Thoracic aorta (tissue), 2 donors: ENCODE data around the gene UGT2B7. TPM values are rescaled to one million over a fixed set of nuclear protein-coding genes. Genes with fewer than 3 reads are reported as not detected.

Experiments
- ATAC-seq: fragments of 150-250 bp; one replicate; pipeline ENCODE4 v1.8.0; 2017; ENCODE audit warnings: low read depth; ENCODE audit not compliant: insufficient number of reproducible peaks, low FRiP score
- DNase-seq: peaks from one replicate; pipeline ENCODE4 v3.0.0-alpha.2; 2020; ENCODE audit warnings: low spot score
- H3K27ac ChIP-seq, 2 donors: fragments of 200-600 bp; sonication (generic); 1 replicate in 1 of 2; 2 replicates in 1 of 2; pipeline ENCODE4 v1.5.1; 2016; ENCODE audit warnings: mild to moderate bottlenecking in 2 of 2, moderate library complexity in 2 of 2
- H3K27me3 ChIP-seq: fragments of 200-600 bp; sonication (generic); replicated peaks from 2 replicates; pipeline ENCODE4 v1.6.0; 2016; ENCODE audit warnings: mild to moderate bottlenecking; ENCODE audit not compliant: insufficient read depth
- H3K36me3 ChIP-seq: fragments of 200-600 bp; sonication (generic); one replicate; pipeline ENCODE4 v1.5.1; 2016
- H3K4me1 ChIP-seq, 2 donors: fragments of 200-600 bp; sonication (generic); 1 replicate in 1 of 2; 2 replicates in 1 of 2; pipeline versions ENCODE4 v1.5.1 to v1.6.0; 2016; ENCODE audit warnings: low read depth in 2 of 2, mild to moderate bottlenecking in 1 of 2; ENCODE audit not compliant: control insufficient read depth in 1 of 2
- H3K4me3 ChIP-seq: fragments of 200-600 bp; sonication (generic); 2 replicates; pipeline ENCODE4 v1.5.1; 2016; ENCODE audit warnings: mild to moderate bottlenecking
- H3K9me3 ChIP-seq: fragments of 200-600 bp; sonication (generic); 2 replicates; pipeline ENCODE4 v1.5.1; 2016
- total RNA-seq, 2 donors: library from RNA; depleted of rRNA; stranded (reverse); fragments of >200 nt; gene quantifications; one replicate each; pipeline versions ENCODE4 v1.1.0 to v1.2.3, GENCODE V29; 2016
- TF ChIP-seq, protein P1 (sequence below): fragments of 200-600 bp; sonication (generic); IDR thresholded peaks from one replicate; pipeline ENCODE4 v1.5.1; 2019; ENCODE audit warnings: antibody characterized with exemption

UGT2B7 gene
- total RNA-seq, 2 donors from 2014 or later: not detected

DNA sequence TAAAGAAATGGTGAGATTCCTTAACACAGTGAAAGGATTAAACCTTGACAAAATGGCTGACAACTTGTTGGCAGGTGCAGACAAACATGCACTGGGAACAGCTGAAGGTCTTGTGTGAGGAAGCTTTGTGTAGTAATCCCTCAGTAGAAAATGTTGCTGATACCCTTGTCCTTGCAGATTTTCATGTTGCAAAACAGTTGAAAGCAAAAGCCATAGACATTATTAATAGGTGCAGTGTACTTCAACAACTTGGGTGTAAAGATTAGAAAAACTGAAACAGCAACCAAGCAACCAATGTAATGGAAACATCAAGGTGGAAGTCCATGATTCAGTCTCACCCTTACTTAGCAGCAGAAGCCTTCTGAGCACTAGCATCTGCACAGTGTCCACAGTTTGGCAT lies 29.8 kb downstream of the UGT2B7 start:
- Histone ChIP-seq H3K36me3 (no peaks in the 10 kb centered on the region), H3K27me3 (no peaks in the 10 kb centered on the region), H3K27ac (no peak overlapping the region), H3K4me3 (no peak overlapping the region), H3K4me1 (no peaks in the 10 kb centered on the region), H3K9me3 (no peaks in the 10 kb centered on the region)
- ATAC-seq: no peak
- DNase-seq: no peak
- TF ChIP-seq, protein P1, sequence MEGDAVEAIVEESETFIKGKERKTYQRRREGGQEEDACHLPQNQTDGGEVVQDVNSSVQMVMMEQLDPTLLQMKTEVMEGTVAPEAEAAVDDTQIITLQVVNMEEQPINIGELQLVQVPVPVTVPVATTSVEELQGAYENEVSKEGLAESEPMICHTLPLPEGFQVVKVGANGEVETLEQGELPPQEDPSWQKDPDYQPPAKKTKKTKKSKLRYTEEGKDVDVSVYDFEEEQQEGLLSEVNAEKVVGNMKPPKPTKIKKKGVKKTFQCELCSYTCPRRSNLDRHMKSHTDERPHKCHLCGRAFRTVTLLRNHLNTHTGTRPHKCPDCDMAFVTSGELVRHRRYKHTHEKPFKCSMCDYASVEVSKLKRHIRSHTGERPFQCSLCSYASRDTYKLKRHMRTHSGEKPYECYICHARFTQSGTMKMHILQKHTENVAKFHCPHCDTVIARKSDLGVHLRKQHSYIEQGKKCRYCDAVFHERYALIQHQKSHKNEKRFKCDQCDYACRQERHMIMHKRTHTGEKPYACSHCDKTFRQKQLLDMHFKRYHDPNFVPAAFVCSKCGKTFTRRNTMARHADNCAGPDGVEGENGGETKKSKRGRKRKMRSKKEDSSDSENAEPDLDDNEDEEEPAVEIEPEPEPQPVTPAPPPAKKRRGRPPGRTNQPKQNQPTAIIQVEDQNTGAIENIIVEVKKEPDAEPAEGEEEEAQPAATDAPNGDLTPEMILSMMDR: no peak

DNA sequence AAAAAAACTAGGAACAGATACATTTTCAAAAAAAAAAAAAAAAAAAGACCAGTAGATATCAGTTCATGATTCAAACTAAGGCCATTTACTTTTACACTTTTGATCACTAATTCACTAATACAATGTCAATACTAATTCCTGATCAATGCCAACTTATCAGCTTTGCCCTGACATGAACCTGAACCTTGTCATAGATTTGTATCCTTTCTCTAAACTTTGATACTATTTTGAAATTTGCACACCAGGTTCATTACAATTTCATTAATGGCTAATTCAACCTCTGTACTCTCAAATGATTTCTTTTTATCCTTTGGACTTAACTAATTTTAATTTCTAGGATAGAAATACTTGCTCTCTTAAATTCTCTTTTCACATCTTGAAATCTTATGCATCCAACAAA lies 37.7 kb downstream of the UGT2B7 start:
- Histone ChIP-seq H3K27me3 (no peaks in the 10 kb centered on the region), H3K4me3 (no peak overlapping the region), H3K36me3 (no peaks in the 10 kb centered on the region), H3K9me3 (no peaks in the 10 kb centered on the region), H3K27ac (no peak overlapping the region), H3K4me1 (no peaks in the 10 kb centered on the region)
- ATAC-seq (no peak), DNase-seq (no peak)
- TF ChIP-seq, protein P1: no peak

- no peaks in the 10 kb centered on the region for H3K9me3 ChIP-seq
- DNase-seq (no peak), ATAC-seq (no peak)
- no peaks in the 10 kb centered on the region for H3K36me3 ChIP-seq
- TF ChIP-seq, protein P1: no peak
- H3K27ac ChIP-seq: no peak overlapping the region
- H3K4me1 ChIP-seq: no peaks in the 10 kb centered on the region
- no peaks in the 10 kb centered on the region for H3K27me3 ChIP-seq
- no peak overlapping the region for H3K4me3 ChIP-seq
Measured at GRCh38 chr4:69134471-69134870, 38.2 kb downstream of the UGT2B7 start.

- no peaks in the 10 kb centered on the region for H3K9me3 ChIP-seq
- no peaks in the 10 kb centered on the region for H3K27me3 ChIP-seq
- H3K4me1 ChIP-seq: no peaks in the 10 kb centered on the region
- no peaks in the 10 kb centered on the region for H3K36me3 ChIP-seq
- ATAC-seq (no peak), DNase-seq (no peak)
- no peak overlapping the region for H3K4me3 ChIP-seq
- no peak overlapping the region for H3K27ac ChIP-seq
- TF ChIP-seq, protein P1: no peak
Measured at GRCh38 chr4:69141320-69141719, 45.0 kb downstream of the UGT2B7 start.

DNA sequence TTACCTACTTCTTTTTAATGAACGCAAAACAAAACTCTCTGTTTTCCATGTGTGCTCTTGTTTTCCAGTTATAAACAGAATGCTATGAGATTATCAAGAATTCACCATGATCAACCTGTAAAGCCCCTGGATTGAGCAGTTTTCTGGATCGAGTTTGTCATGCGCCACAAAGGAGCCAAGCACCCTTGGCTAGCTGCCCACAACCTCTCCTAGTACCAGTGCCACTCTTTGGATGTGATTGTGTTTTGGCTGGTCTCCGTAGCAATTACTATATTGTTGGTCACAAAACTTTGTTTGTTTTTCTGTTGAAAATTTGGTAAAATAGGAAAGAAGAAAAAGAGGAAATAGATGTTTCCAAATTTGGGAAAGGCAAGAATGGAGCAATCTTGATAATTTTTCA lies 51.1 kb downstream of the UGT2B7 start:
- TF ChIP-seq, protein P1: no peak
- H3K36me3 ChIP-seq: no peaks in the 10 kb centered on the region
- H3K27me3 ChIP-seq: no peaks in the 10 kb centered on the region
- H3K4me3 ChIP-seq: no peak overlapping the region
- DNase-seq (no peak), ATAC-seq (no peak)
- no peaks in the 10 kb centered on the region for H3K9me3 ChIP-seq
- H3K4me1 ChIP-seq: no peaks in the 10 kb centered on the region
- H3K27ac ChIP-seq: no peak overlapping the region
